Measurements from ENCODE around the gene HECW1.

The HECW1 gene

GRCh38 chr7:43589728-43590127 lies 477.3 kb downstream of the HECW1 start:
- no peak for TF ChIP-seq POLR2AphosphoS5 (IDR thresholded peaks at IDR 0.05; ENCODE audit: low read depth, low read length)
- TF ChIP-seq TAF1 (IDR thresholded peaks at IDR 0.05; ENCODE audit: borderline replicate concordance, insufficient read depth, low read length), result no peak

GRCh38 chr7:43590862-43591557 lies 478.6 kb downstream of the HECW1 start:
- TF ChIP-seq TAF1 (IDR thresholded peaks at IDR 0.05; ENCODE audit: borderline replicate concordance, insufficient read depth, low read length) (no peak), SIN3A (IDR thresholded peaks at IDR 0.05; ENCODE audit: borderline replicate concordance, insufficient read depth, low read length) (no peak), POLR2AphosphoS5 (IDR thresholded peaks at IDR 0.05; ENCODE audit: low read depth, low read length) (no peak), REST (IDR thresholded peaks at IDR 0.05; ENCODE audit: insufficient read depth in 1 of 2, low read depth in 2 of 2, low read length in 2 of 2) (no peak), FOXP2 (optimal IDR thresholded peaks at IDR 0.05; ENCODE audit: borderline replicate concordance, extremely low read depth, extremely low read length, insufficient read depth) (no peak)

- TF ChIP-seq FOXP2 (optimal IDR thresholded peaks at IDR 0.05; ENCODE audit: borderline replicate concordance, extremely low read depth, extremely low read length, insufficient read depth) (no peak), REST (IDR thresholded peaks at IDR 0.05; ENCODE audit: insufficient read depth in 1 of 2, low read depth in 2 of 2, low read length in 2 of 2) (no peak), TAF1 (IDR thresholded peaks at IDR 0.05; ENCODE audit: borderline replicate concordance, insufficient read depth, low read length) (no peak), POLR2AphosphoS5 (IDR thresholded peaks at IDR 0.05; ENCODE audit: low read depth, low read length) (no peak), SIN3A (IDR thresholded peaks at IDR 0.05; ENCODE audit: borderline replicate concordance, insufficient read depth, low read length) (no peak)
Observed at GRCh38 chr7:43591558-43592180, 479.2 kb downstream of the HECW1 start.

- TF ChIP-seq POLR2AphosphoS5 (IDR thresholded peaks at IDR 0.05; ENCODE audit: low read depth, low read length) (no peak), FOXP2 (optimal IDR thresholded peaks at IDR 0.05; ENCODE audit: borderline replicate concordance, extremely low read depth, extremely low read length, insufficient read depth) (no peak), SIN3A (IDR thresholded peaks at IDR 0.05; ENCODE audit: borderline replicate concordance, insufficient read depth, low read length) (no peak), TAF1 (IDR thresholded peaks at IDR 0.05; ENCODE audit: borderline replicate concordance, insufficient read depth, low read length) (no peak), REST (IDR thresholded peaks at IDR 0.05; ENCODE audit: insufficient read depth in 1 of 2, low read depth in 2 of 2, low read length in 2 of 2) (no peak)
Observed at GRCh38 chr7:43592326-43592725, 479.9 kb downstream of the HECW1 start.

GRCh38 chr7:43593010-43593409 lies 480.6 kb downstream of the HECW1 start:
- TF ChIP-seq TAF1 (IDR thresholded peaks at IDR 0.05; ENCODE audit: borderline replicate concordance, insufficient read depth, low read length), result no peak
- no peak for TF ChIP-seq SIN3A (IDR thresholded peaks at IDR 0.05; ENCODE audit: borderline replicate concordance, insufficient read depth, low read length)
- no peak for TF ChIP-seq REST (IDR thresholded peaks at IDR 0.05; ENCODE audit: insufficient read depth in 1 of 2, low read depth in 2 of 2, low read length in 2 of 2)
- TF ChIP-seq FOXP2 (optimal IDR thresholded peaks at IDR 0.05; ENCODE audit: borderline replicate concordance, extremely low read depth, extremely low read length, insufficient read depth), result no peak
- TF ChIP-seq POLR2AphosphoS5 (IDR thresholded peaks at IDR 0.05; ENCODE audit: low read depth, low read length), result no peak
